Measurements from ENCODE around the gene MYO15B. TPM values are rescaled to one million over a fixed set of nuclear protein-coding genes. Genes with fewer than 3 reads are reported as not detected.

The MYO15B gene
- total RNA-seq, 1 donor: 75.9 TPM

DNA sequence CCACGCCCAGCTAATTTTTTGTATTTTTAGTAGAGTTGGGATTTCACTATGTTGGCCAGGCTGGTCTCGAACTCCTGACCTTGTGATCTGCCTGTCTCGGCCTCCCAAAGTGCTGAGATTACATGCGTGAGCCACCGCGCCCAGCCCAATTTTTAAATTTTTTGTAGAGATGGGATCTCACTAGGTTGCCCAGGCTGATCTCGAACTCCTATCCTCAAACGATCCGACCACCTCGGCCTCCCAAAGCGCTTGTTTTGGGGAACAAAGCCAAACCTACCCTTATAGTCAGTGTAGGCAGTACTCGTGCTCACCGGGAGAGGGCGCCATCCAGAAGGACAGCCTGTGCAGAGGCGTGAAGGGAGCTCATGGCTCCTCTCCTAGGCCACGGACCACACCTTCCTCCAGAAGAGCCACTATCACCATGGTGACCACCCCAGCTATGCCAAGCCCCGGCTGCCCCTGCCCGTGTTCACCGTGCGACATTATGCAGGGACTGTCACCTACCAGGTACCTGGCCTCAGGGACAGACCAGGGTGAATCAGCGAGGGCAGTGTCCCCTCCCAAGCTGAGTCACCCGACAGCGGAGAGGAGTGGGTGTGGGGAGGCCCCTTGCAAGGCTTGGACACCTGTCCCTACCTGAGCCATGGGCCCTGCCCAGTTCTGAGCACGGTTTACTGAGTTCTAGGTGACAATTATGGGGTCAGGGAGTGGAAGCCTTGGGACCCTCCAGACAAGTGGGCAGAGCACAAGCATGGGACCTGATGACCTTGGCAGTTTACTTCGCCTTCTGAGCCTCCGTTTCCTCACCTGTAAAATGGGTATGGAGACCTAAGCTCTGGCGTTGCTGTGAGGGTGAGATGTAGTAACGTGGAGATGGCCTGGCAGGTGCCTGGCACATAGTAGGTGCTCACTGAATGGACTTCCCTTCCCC lies 13.7 kb downstream of the MYO15B start:
- Histone ChIP-seq H3K27me3 (ENCODE audit: insufficient read depth, low read length) (no peaks in the 10 kb centered on the region), H3K9me3 (ENCODE audit: low read depth, low read length) (no peaks in the 10 kb centered on the region), H3K4me3 (ENCODE audit: low read length) (no peak overlapping the region), H3K4me1 (ENCODE audit: insufficient read depth, low read length) (no peaks in the 10 kb centered on the region)

DNA sequence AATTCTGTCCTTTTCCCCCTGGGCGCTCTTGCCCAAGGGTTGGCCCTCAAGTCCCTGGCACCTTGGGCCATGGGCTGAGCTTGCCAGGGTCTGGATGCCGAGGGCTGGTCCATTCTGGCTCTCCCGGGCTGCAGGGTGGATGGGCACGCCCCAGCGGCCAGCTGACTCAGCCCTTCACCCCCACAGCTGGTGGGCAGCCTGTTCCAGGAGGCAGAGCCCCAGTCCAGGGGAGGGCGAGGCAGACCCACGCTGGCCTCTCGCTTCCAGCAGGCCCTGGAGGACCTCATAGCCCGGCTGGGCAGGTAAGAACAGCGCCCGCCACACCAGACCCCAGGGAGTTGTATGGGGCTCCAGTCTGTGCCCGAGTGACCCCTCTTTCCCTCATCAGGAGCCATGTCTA lies 15.0 kb downstream of the MYO15B start:
- Histone ChIP-seq H3K27me3 (ENCODE audit: insufficient read depth, low read length) (no peaks in the 10 kb centered on the region), H3K4me1 (ENCODE audit: insufficient read depth, low read length) (no peaks in the 10 kb centered on the region), H3K4me3 (ENCODE audit: low read length) (no peak overlapping the region), H3K9me3 (ENCODE audit: low read depth, low read length) (no peaks in the 10 kb centered on the region)

DNA sequence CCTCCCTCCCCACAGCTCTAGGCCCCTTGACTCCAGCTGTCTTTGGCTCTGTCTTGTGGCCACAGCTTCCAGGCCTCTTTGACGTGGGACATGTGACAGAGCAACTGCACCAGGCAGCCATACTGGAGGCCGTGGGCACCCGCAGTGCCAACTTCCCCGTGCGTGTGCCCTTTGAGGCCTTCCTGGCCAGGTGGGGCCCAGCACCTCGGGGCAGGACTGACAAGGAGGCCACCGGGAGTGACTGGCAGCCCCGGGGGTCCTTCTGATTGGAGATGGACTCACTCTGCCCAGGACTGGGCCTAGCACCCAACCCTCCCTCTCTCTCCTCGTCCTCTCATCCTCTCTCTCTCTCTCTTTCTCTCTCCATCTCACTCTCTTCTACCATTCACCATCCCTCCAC lies 15.5 kb downstream of the MYO15B start:
- Histone ChIP-seq H3K4me1 (ENCODE audit: insufficient read depth, low read length) (no peaks in the 10 kb centered on the region), H3K9me3 (ENCODE audit: low read depth, low read length) (no peaks in the 10 kb centered on the region), H3K27me3 (ENCODE audit: insufficient read depth, low read length) (no peaks in the 10 kb centered on the region), H3K4me3 (ENCODE audit: low read length) (no peak overlapping the region)

DNA sequence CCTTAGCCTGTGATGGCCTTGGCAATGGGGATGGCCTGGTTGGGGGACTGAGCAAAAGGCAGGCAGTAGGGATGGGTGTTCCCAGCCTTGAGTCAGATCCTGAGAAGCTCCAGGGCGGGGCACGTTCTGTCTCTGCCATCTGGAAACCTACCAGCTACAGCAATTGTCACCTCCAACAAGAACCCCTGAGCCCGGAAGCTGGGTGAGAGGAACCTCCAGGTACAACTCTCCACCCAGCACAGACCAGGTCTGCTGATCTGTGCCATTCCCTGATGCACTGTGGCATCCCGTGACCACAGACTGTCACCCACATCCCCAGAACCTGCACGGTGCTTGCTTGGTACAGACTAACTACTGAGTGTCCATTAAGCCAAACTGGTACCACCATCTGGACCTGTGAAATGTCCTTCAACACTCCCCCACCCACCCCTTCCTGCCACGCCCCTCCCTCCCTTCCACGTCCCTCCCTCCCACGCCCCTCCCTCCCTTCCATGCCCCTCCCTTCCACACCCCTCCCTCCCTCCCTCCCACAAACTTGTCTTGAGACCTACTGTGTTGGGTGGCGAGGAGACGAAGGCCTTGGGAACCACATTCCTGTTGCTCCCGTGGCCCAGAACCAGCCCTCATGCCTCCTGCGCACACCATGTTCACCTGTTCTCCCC lies 16.6 kb downstream of the MYO15B start:
- no peaks in the 10 kb centered on the region for H3K9me3 ChIP-seq (ENCODE audit: low read depth, low read length)
- no peaks in the 10 kb centered on the region for H3K27me3 ChIP-seq (ENCODE audit: insufficient read depth, low read length)
- no peak overlapping the region for H3K4me3 ChIP-seq (ENCODE audit: low read length)
- no peaks in the 10 kb centered on the region for H3K4me1 ChIP-seq (ENCODE audit: insufficient read depth, low read length)

DNA sequence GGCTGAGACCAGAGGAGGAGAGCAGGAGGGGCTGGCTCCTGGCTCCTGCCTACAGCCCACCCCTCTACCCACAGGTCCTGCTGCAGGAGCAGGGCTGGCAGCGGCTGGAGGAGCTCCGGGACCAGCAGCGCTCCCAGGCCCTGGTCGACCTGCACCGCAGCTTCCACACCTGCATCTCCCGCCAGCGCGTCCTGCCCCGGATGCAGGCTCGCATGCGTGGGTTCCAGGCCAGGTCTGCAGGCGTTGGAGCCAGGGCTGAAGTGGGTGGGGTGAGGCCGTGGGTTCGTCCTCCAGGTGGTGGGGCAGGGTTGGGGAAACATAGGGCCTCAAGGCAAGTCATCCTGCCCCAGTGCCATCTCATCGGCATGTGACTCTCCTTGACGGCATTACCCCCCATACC lies 18.2 kb downstream of the MYO15B start:
- Histone ChIP-seq H3K4me1 (ENCODE audit: insufficient read depth, low read length) (no peaks in the 10 kb centered on the region), H3K9me3 (ENCODE audit: low read depth, low read length) (no peaks in the 10 kb centered on the region), H3K27me3 (ENCODE audit: insufficient read depth, low read length) (no peaks in the 10 kb centered on the region), H3K4me3 (ENCODE audit: low read length) (no peak overlapping the region)

DNA sequence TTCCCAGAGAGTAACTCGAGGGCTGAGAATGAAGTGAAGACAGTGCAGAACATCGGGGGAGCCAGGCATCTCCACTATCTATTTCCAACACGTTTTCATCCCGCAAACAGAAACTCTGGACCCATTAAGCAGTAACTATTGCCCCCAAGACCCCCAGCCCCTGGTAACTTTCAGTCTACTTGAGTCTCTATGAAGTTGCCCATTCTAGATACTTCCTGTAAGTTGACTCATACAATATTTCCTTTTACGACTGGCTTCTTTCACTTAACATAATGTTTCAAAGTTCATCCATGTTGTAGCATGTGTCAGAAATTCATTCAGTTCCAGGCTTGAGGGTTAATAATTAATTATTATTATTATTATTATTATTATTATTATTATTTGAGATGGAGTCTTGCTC lies 19.5 kb downstream of the MYO15B start:
- no peaks in the 10 kb centered on the region for H3K4me1 ChIP-seq (ENCODE audit: insufficient read depth, low read length)
- H3K4me3 ChIP-seq (ENCODE audit: low read length): no peak overlapping the region
- H3K27me3 ChIP-seq (ENCODE audit: insufficient read depth, low read length): no peaks in the 10 kb centered on the region
- H3K9me3 ChIP-seq (ENCODE audit: low read depth, low read length): no peaks in the 10 kb centered on the region

DNA sequence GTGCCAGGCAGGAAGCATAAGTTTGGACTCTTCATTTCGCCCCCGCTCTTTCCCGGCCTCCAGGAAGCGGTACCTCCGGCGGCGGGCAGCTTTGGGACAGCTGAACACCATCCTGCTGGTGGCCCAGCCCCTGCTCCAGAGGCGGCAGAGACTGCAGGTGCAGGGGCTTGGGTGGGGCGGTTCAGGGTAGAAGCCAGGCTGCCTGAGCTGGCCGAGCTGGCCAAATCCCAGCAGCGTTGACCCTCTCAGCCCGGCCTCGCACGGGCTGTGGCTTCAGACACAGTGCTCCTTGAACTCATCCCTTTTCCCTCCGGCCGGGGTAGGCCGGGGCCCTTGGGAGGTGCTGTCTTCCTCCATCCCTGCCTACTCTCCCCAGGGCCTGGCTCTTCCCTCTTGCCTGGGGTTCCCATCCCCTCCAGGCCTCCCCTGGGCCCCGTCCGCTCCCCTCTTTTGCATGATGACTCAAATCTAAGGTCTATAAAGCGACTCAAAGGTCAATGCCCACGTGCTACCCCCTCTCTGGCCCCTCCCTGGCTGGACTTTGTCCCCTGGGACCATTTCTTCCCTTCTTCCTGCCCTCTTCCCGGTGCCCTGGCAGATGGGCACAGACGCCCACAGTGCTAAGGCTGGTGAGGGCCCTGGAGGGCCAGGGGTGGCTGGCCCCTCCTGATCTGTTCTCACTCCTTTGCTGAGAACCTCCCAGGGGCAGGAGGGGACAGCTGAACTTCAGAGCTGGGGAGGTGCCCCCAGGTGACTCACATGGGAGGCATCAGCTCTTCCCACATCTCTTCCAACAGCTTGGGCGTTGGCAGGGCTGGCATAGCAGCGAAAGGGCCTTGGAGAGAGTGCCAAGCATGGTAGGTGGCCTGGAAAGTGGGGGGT lies 22.7 kb downstream of the MYO15B start:
- Histone ChIP-seq H3K27me3 (ENCODE audit: insufficient read depth, low read length) (no peaks in the 10 kb centered on the region), H3K4me3 (ENCODE audit: low read length) (no peak overlapping the region), H3K9me3 (ENCODE audit: low read depth, low read length) (no peaks in the 10 kb centered on the region), H3K4me1 (ENCODE audit: insufficient read depth, low read length) (no peaks in the 10 kb centered on the region)

DNA sequence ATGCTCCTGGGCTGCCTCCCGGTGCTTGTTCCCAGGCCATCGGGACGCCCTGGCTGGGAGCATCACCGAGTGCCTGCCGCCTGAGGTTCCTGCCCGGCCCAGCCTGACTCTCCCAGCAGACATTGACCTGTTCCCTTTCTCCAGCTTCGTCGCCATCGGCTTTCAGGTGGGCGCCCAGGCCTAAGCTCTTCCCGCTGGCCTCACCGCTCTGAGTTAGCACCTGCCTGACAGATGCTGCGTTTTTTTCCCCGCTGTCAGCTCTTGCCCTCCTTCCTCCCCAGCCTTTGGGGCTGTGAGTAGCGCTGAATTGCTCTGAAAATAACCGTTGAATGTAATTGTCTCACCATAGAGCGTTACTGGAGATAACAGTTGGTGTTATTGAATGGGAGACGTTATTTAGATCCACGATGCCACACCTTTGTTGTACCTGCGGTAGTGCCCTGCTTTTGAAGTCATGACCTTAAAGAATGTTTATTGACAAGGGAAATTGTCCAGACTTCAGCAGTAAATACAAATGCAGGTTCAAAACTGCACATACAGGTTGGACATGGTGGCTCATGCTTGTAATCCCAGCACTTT lies 24.3 kb downstream of the MYO15B start:
- no peaks in the 10 kb centered on the region for H3K4me1 ChIP-seq (ENCODE audit: insufficient read depth, low read length)
- no peaks in the 10 kb centered on the region for H3K9me3 ChIP-seq (ENCODE audit: low read depth, low read length)
- H3K27me3 ChIP-seq (ENCODE audit: insufficient read depth, low read length): no peaks in the 10 kb centered on the region
- no peak overlapping the region for H3K4me3 ChIP-seq (ENCODE audit: low read length)

DNA sequence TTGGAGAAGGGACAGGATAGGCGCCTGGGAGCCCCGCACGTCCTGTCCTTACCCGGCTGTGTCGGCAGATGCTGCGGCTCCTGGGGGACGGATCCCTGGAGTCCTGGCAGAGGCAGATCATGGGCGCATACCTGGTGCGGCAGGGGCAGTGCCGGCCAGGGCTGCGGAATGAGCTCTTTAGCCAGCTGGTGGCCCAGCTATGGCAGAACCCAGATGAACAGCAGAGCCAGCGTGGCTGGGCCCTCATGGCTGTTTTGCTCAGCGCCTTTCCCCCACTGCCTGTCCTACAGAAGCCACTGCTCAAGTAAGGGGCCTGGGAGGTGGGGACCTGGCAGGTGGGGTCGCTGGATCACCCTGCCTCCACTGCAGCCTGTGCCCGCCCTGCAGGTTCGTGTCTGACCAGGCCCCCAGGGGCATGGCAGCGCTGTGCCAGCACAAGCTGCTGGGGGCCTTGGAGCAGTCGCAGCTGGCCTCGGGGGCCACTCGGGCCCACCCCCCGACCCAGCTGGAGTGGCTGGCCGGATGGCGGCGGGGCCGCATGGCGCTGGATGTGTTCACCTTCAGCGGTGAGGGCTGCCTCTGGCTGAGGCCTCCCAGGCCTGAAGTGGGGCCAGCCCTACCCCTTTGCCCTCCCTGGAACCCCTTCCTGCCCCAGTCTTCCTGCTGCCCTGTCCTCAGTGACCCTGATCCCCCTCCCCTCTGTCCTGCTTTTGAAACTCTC lies 25.5 kb downstream of the MYO15B start:
- Histone ChIP-seq H3K27me3 (ENCODE audit: insufficient read depth, low read length) (no peaks in the 10 kb centered on the region), H3K9me3 (ENCODE audit: low read depth, low read length) (no peaks in the 10 kb centered on the region), H3K4me3 (ENCODE audit: low read length) (no peak overlapping the region), H3K4me1 (ENCODE audit: insufficient read depth, low read length) (no peaks in the 10 kb centered on the region)

DNA sequence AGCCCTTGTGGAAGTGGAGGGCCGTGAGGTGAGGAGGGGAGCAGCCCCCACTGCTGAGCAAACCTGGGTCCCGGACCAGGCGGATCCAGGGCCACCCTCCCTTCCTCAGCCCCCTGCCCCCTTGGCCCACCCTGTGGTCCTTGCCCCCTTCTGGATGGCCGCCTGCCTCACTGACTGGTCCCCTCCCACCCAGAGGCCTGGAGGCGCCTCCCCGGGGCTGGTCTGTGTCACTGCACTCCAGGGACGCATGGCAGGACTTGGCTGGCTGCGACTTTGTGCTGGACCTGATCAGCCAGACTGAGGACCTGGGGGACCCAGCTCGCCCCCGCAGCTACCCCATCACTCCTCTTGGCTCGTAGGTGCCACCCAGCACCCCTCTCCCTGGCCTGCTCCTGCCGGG lies 26.4 kb downstream of the MYO15B start:
- H3K4me3 ChIP-seq (ENCODE audit: low read length): no peak overlapping the region
- no peaks in the 10 kb centered on the region for H3K27me3 ChIP-seq (ENCODE audit: insufficient read depth, low read length)
- no peaks in the 10 kb centered on the region for H3K9me3 ChIP-seq (ENCODE audit: low read depth, low read length)
- H3K4me1 ChIP-seq (ENCODE audit: insufficient read depth, low read length): no peaks in the 10 kb centered on the region

DNA sequence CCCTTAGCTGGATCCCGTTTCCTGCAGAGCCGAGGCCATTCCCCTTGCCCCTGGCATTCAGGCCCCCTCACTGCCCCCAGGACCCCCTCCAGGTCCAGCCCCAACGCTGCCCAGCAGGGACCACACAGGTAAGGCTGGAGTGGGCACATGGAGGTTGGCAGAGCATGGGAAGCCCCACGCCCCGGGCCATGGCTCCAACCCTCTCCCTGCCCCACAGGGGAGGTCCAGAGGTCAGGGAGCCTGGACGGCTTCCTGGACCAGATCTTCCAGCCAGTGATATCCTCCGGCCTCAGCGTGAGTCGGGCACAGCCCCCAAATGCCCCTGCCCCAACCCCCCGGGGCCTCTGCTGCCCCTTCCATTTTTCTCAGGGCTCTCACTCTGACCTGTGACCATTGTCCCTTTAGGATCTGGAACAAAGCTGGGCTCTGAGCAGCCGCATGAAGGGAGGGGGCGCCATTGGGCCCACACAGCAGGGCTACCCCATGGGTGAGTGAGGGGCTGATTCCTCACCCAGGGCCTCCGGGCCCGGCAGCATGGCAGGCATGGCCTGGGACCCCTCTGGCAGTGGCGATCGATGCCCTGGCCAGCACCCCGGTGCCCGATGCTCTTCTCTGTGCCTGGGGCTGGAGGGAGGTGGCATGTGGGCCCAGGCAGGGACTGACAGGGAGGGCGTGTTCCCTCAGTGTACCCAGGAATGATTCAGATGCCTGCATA lies 27.1 kb downstream of the MYO15B start:
- Histone ChIP-seq H3K4me1 (ENCODE audit: insufficient read depth, low read length) (no peaks in the 10 kb centered on the region), H3K9me3 (ENCODE audit: low read depth, low read length) (no peaks in the 10 kb centered on the region), H3K4me3 (ENCODE audit: low read length) (no peak overlapping the region), H3K27me3 (ENCODE audit: insufficient read depth, low read length) (no peaks in the 10 kb centered on the region)

DNA sequence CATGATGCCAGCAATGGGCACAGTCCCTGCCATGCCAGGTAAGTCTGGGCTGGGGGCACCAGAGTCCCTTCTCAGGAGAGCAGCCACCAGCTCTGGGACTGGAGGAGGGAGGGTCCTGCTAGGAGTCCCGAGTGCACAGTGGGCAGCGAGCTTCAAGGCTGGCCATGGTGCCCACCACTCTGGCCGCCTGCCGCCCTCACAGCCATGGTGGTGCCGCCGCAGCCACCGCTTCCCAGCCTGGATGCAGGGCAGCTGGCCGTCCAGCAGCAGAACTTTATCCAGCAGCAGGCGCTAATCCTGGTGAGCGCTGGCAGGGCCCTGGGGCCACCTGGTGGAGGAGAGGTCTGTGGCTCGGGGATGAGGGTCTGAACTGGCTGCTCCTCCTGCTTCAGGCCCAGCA lies 27.7 kb downstream of the MYO15B start:
- Histone ChIP-seq H3K4me3 (ENCODE audit: low read length) (no peak overlapping the region), H3K27me3 (ENCODE audit: insufficient read depth, low read length) (no peaks in the 10 kb centered on the region), H3K4me1 (ENCODE audit: insufficient read depth, low read length) (no peaks in the 10 kb centered on the region), H3K9me3 (ENCODE audit: low read depth, low read length) (no peaks in the 10 kb centered on the region)

DNA sequence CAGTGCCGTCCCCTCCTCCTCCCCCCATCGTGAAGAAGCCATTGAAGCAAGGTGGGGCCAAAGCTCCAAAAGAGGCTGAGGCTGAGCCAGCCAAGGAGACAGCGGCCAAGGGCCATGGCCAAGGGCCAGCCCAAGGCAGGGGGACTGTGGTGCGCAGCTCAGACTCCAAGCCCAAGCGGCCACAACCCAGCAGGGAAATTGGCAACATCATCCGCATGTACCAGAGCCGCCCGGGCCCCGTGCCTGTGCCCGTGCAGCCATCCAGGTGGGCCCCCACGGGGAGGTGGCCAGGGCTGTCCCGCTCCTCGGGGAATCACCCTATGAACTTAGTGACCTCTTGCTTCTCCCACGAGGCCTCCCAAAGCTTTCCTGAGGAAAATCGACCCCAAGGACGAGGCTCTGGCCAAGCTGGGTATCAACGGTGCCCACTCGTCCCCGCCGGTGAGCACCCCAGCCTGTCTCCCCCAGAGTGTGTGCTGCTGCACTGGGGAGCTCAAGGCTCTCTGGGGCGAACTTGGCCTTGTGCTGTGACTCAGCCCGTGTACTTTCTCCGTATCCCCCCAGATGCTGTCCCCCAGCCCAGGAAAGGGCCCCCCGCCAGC lies 29.0 kb downstream of the MYO15B start:
- no peaks in the 10 kb centered on the region for H3K4me1 ChIP-seq (ENCODE audit: insufficient read depth, low read length)
- no peaks in the 10 kb centered on the region for H3K27me3 ChIP-seq (ENCODE audit: insufficient read depth, low read length)
- H3K4me3 ChIP-seq (ENCODE audit: low read length): no peak overlapping the region
- no peaks in the 10 kb centered on the region for H3K9me3 ChIP-seq (ENCODE audit: low read depth, low read length)
